Measurements from ENCODE around the gene C4B.
"Not testable (repeated sequence)": the region's sequence is repeated elsewhere in the genome, so short reads cannot be mapped to it uniquely, and the experiment has no call there.

Gene C4B

DNA sequence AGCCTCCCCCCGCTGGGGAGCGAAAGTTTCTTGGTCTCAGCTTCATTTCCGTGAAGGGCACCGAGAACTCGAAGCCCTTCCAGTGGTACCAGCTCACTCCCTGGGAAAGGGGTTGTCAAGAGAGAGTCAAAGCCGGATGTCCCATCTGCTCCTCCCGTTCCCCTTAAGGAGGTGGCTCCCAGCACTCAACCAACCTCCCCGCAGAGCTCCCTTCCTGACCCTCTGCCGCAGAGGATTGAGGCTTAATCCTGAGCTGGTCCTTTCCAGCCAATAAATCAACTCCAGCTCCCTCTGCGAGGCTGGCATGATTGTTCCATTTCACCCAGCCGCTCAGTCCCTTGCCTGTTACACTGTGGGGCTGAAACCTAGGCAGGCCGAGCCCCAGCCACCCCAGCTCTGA, 6.0 kb upstream of the C4B start:
- H3K27ac ChIP-seq; H3K4me1 ChIP-seq (ENCODE audit: low read depth, poor library complexity, severe bottlenecking); H3K4me3 ChIP-seq (IDR thresholded peaks at IDR 0.05; ENCODE audit: insufficient read depth, low read depth, low read length); H4K20me1 ChIP-seq (ENCODE audit: insufficient read depth); H3K27me3 ChIP-seq (ENCODE audit: insufficient read depth, low read depth); H3K9ac ChIP-seq; H2AFZ ChIP-seq (ENCODE audit: low read depth); H3K36me3 ChIP-seq (ENCODE audit: insufficient read depth); H3K4me2 ChIP-seq; H3K79me2 ChIP-seq (ENCODE audit: insufficient read depth, low read depth): not testable (repeated sequence)

DNA sequence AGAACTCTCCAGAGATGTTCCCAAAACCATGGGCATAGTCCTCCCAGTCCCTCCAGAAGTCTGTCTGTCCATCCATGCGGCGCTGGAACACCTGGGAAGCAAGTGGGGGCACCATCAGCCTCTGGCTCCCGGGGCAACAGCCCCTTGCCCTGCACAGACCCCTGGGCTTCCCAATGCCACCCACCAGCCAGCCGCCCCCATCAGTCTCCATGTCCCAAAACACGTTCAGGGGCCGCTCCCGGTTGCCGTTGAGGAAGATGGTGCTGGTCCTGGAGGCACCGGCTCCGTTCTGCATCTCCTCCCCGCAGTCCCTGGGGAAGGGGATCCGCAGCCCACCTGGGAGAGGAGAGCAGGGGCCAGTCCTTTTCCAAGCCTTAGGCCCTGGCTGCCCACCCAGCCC, 5.1 kb upstream of the C4B start:
- not testable (repeated sequence) for H3K36me3 ChIP-seq (ENCODE audit: insufficient read depth); H3K4me3 ChIP-seq (IDR thresholded peaks at IDR 0.05; ENCODE audit: insufficient read depth, low read depth, low read length); H2AFZ ChIP-seq (ENCODE audit: low read depth); H3K79me2 ChIP-seq (ENCODE audit: insufficient read depth, low read depth); H3K4me1 ChIP-seq (ENCODE audit: low read depth, poor library complexity, severe bottlenecking); H3K27me3 ChIP-seq (ENCODE audit: insufficient read depth, low read depth); H4K20me1 ChIP-seq (ENCODE audit: insufficient read depth); H3K4me2 ChIP-seq; H3K9ac ChIP-seq; H3K27ac ChIP-seq

DNA sequence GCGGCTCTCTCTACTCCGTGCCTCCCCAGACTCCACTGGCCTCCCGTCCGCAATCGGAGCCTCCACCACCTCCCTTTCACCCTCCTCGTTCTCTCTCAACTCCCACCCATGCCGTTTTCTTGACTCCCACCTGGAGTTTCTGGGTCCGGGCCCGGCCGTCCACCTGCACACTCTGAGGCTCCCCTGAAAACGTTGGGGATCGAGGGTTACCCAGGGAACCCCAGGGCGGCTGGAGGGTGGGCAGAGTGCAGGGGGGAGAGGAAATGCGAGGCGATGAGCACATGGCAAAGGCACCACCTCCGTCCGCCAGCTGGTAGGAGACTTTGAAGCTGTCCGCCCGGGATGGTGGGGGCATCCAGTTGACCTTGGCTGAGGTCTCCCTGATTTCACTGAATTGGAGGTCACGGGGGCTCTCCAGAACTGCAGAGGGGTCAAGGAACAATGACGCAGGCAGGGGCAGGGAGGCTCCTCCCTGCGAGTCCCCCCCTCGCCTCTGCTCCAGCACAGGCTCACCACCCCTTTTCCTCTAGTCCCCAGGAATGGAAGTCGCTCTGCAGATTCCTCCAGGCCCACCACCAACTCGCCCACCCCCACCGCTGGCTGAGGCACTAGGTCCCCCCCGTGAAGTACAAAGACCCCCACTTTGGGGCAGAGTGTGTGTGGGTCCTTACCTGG, 3.6 kb upstream of the C4B start:
- H4K20me1 ChIP-seq (ENCODE audit: insufficient read depth); H3K36me3 ChIP-seq (ENCODE audit: insufficient read depth); H3K27me3 ChIP-seq (ENCODE audit: insufficient read depth, low read depth); H3K27ac ChIP-seq; H3K4me3 ChIP-seq (IDR thresholded peaks at IDR 0.05; ENCODE audit: insufficient read depth, low read depth, low read length); H3K4me1 ChIP-seq (ENCODE audit: low read depth, poor library complexity, severe bottlenecking); H3K4me2 ChIP-seq; H2AFZ ChIP-seq (ENCODE audit: low read depth); H3K9ac ChIP-seq; H3K79me2 ChIP-seq (ENCODE audit: insufficient read depth, low read depth): not testable (repeated sequence)

- not testable (repeated sequence) for H3K9ac ChIP-seq; H3K4me1 ChIP-seq (ENCODE audit: low read depth, poor library complexity, severe bottlenecking); H3K4me3 ChIP-seq (IDR thresholded peaks at IDR 0.05; ENCODE audit: insufficient read depth, low read depth, low read length); H3K4me2 ChIP-seq; H3K27ac ChIP-seq; H3K36me3 ChIP-seq (ENCODE audit: insufficient read depth); H4K20me1 ChIP-seq (ENCODE audit: insufficient read depth); H3K27me3 ChIP-seq (ENCODE audit: insufficient read depth, low read depth); H3K79me2 ChIP-seq (ENCODE audit: insufficient read depth, low read depth); H2AFZ ChIP-seq (ENCODE audit: low read depth)
Observed at GRCh38 chr6:32012941-32013617, 1.5 kb upstream of the C4B start.

DNA sequence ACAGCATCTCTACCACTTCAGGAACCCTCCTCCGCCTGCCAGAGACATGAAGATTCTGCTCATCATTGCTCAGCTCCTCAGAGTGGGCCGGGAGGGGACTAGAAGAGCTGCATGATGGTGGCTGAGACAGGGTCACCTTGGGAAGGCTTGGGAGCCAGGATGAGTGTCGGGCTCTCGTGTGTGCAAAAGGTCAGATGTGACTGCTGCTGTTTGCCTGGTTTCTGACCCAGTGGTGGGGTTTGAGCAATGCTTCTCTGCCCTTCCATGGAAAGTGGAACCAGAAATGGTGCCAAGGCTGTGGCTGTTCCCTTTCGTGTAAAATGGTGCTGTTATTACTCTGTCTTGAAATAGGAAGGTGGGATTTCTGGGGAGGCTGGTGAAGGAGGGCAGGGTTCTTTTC, 857 bp upstream of the C4B start:
- H3K9ac ChIP-seq; H3K4me2 ChIP-seq; H3K4me3 ChIP-seq (IDR thresholded peaks at IDR 0.05; ENCODE audit: insufficient read depth, low read depth, low read length); H3K4me1 ChIP-seq (ENCODE audit: low read depth, poor library complexity, severe bottlenecking); H3K36me3 ChIP-seq (ENCODE audit: insufficient read depth); H3K27ac ChIP-seq; H2AFZ ChIP-seq (ENCODE audit: low read depth); H3K79me2 ChIP-seq (ENCODE audit: insufficient read depth, low read depth); H4K20me1 ChIP-seq (ENCODE audit: insufficient read depth); H3K27me3 ChIP-seq (ENCODE audit: insufficient read depth, low read depth): not testable (repeated sequence)

- H3K9ac ChIP-seq; H3K4me2 ChIP-seq; H3K79me2 ChIP-seq (ENCODE audit: insufficient read depth, low read depth); H2AFZ ChIP-seq (ENCODE audit: low read depth); H3K27me3 ChIP-seq (ENCODE audit: insufficient read depth, low read depth); H3K27ac ChIP-seq; H3K36me3 ChIP-seq (ENCODE audit: insufficient read depth); H3K4me1 ChIP-seq (ENCODE audit: low read depth, poor library complexity, severe bottlenecking); H3K4me3 ChIP-seq (IDR thresholded peaks at IDR 0.05; ENCODE audit: insufficient read depth, low read depth, low read length); H4K20me1 ChIP-seq (ENCODE audit: insufficient read depth): not testable (repeated sequence)
Observed at GRCh38 chr6:32022100-32022499, 7.5 kb downstream of the C4B start.

- H3K27me3 ChIP-seq (ENCODE audit: insufficient read depth, low read depth); H3K27ac ChIP-seq; H4K20me1 ChIP-seq (ENCODE audit: insufficient read depth); H3K36me3 ChIP-seq (ENCODE audit: insufficient read depth); H3K4me3 ChIP-seq (IDR thresholded peaks at IDR 0.05; ENCODE audit: insufficient read depth, low read depth, low read length); H3K4me2 ChIP-seq; H3K4me1 ChIP-seq (ENCODE audit: low read depth, poor library complexity, severe bottlenecking); H2AFZ ChIP-seq (ENCODE audit: low read depth); H3K9ac ChIP-seq; H3K79me2 ChIP-seq (ENCODE audit: insufficient read depth, low read depth): not testable (repeated sequence)
Observed at GRCh38 chr6:32028631-32029030, 14.0 kb downstream of the C4B start.

GRCh38 chr6:32029553-32029952, 15.0 kb downstream of the C4B start:
- H2AFZ ChIP-seq (ENCODE audit: low read depth); H3K4me1 ChIP-seq (ENCODE audit: low read depth, poor library complexity, severe bottlenecking); H3K4me3 ChIP-seq (IDR thresholded peaks at IDR 0.05; ENCODE audit: insufficient read depth, low read depth, low read length); H3K4me2 ChIP-seq; H4K20me1 ChIP-seq (ENCODE audit: insufficient read depth); H3K27me3 ChIP-seq (ENCODE audit: insufficient read depth, low read depth); H3K79me2 ChIP-seq (ENCODE audit: insufficient read depth, low read depth); H3K36me3 ChIP-seq (ENCODE audit: insufficient read depth); H3K27ac ChIP-seq; H3K9ac ChIP-seq: not testable (repeated sequence)

- not testable (repeated sequence) for H3K9ac ChIP-seq; H3K79me2 ChIP-seq (ENCODE audit: insufficient read depth, low read depth); H3K4me1 ChIP-seq (ENCODE audit: low read depth, poor library complexity, severe bottlenecking); H3K4me2 ChIP-seq; H3K36me3 ChIP-seq (ENCODE audit: insufficient read depth); H2AFZ ChIP-seq (ENCODE audit: low read depth); H4K20me1 ChIP-seq (ENCODE audit: insufficient read depth); H3K4me3 ChIP-seq (IDR thresholded peaks at IDR 0.05; ENCODE audit: insufficient read depth, low read depth, low read length); H3K27me3 ChIP-seq (ENCODE audit: insufficient read depth, low read depth); H3K27ac ChIP-seq
Observed at GRCh38 chr6:32035283-32036013, 20.9 kb downstream of the C4B start.

- H2AFZ ChIP-seq (ENCODE audit: low read depth); H3K79me2 ChIP-seq (ENCODE audit: insufficient read depth, low read depth); H3K4me3 ChIP-seq (IDR thresholded peaks at IDR 0.05; ENCODE audit: insufficient read depth, low read depth, low read length); H3K27me3 ChIP-seq (ENCODE audit: insufficient read depth, low read depth); H3K4me1 ChIP-seq (ENCODE audit: low read depth, poor library complexity, severe bottlenecking); H3K36me3 ChIP-seq (ENCODE audit: insufficient read depth); H3K27ac ChIP-seq; H3K9ac ChIP-seq; H4K20me1 ChIP-seq (ENCODE audit: insufficient read depth); H3K4me2 ChIP-seq: not testable (repeated sequence)
Observed at GRCh38 chr6:32037136-32037535, 22.5 kb downstream of the C4B start.

Data from KMS-11 (cell line).